Coronary artery (tissue), 2 donors: ENCODE measurements around the gene NRIP3.
"Not testable (repeated sequence)": the region's sequence is repeated elsewhere in the genome, so short reads cannot be mapped to it uniquely, and the experiment has no call there.

ENCODE experiments used
- DNase-seq: peaks from one replicate; pipeline ENCODE4 v3.0.0-alpha.2; 2017; ENCODE audit warnings: low spot score
- H3K27ac ChIP-seq, 2 donors: fragments of 200-600 bp; sonication (generic); one replicate each; pipeline ENCODE4 v1.5.1; 2016 to 2019
- H3K4me3 ChIP-seq: fragments of 200-600 bp; sonication (generic); 2 replicates; pipeline ENCODE4 v1.5.1; 2016; ENCODE audit warnings: mild to moderate bottlenecking, moderate library complexity
- CTCF ChIP-seq: fragments of 200-600 bp; sonication (generic); IDR thresholded peaks from one replicate; pipeline ENCODE4 v1.5.1; 2019; ENCODE audit warnings: antibody characterized with exemption

Gene NRIP3

GRCh38 chr11:8941341-8942103 lies 62.3 kb downstream of the NRIP3 start:
- H3K4me3 ChIP-seq, result no peak overlapping the region
- no peak for TF ChIP-seq CTCF
- no peak for DNase-seq

GRCh38 chr11:8937659-8938058 lies 66.1 kb downstream of the NRIP3 start:
- no peak overlapping the region for H3K4me3 ChIP-seq
- H3K27ac ChIP-seq, result no peak overlapping the region
- no peak for DNase-seq
- TF ChIP-seq CTCF, result no peak

More at GRCh38 chr11:8941341-8942103, 62.3 kb downstream of the NRIP3 start:
- no peak overlapping the region for H3K27ac ChIP-seq

GRCh38 chr11:8937159-8937558 lies 66.6 kb downstream of the NRIP3 start:
- DNase-seq, result no peak
- no peak for TF ChIP-seq CTCF
- no peak overlapping the region for H3K4me3 ChIP-seq
- no peak overlapping the region for H3K27ac ChIP-seq

- not testable (repeated sequence) for H3K4me3 ChIP-seq, H3K27ac ChIP-seq, DNase-seq
These were observed 68.0 kb downstream of the NRIP3 start for GRCh38 chr11:8935789-8936188.

- H3K4me3 ChIP-seq, result no peak overlapping the region
- no peak for TF ChIP-seq CTCF
- no peak for DNase-seq
- H3K27ac ChIP-seq, result no peak overlapping the region
These were observed 68.9 kb downstream of the NRIP3 start for GRCh38 chr11:8934742-8935488.

GRCh38 chr11:8933931-8934330 lies 69.9 kb downstream of the NRIP3 start:
- Histone ChIP-seq H3K4me3 (no peak overlapping the region), H3K27ac (no peak overlapping the region)
- no peak for DNase-seq
- no peak for TF ChIP-seq CTCF

GRCh38 chr11:8932564-8933180 lies 71.1 kb downstream of the NRIP3 start, which contains the start of gene C11orf16:
Gene C11orf16 (minus strand): TSS chr11:8932947. CDS start chr11:8932308, 639 bp downstream.
- no peak for DNase-seq
- no peak for TF ChIP-seq CTCF
- Histone ChIP-seq H3K27ac (no peak within 1 kb of the TSS), H3K4me3 (no peak within 1 kb of the TSS)
